HCT116 (cell line): ENCODE data around the gene PLA2G2C.

Experiments used
- CTCF ChIP-seq, 3 experiments: fragments of 200-600 bp in 1 of 3; sonication (generic) in 1 of 3; IDR thresholded peaks in 2 of 3; conservative IDR thresholded peaks in 1 of 3; 2 replicates each; pipeline ENCODE4 v1.5.1; 2012 to 2017; ENCODE audit warnings: low read depth in 2 of 3, low read length in 2 of 3, antibody characterized with exemption in 1 of 3, borderline replicate concordance in 1 of 3, control low read depth in 1 of 3, mild to moderate bottlenecking in 1 of 3, mixed read lengths in 1 of 3, mixed run types in 1 of 3, moderate library complexity in 1 of 3; ENCODE audit not compliant: insufficient read depth in 1 of 3
- FOSL1 ChIP-seq: IDR thresholded peaks from 2 replicates; pipeline ENCODE4 v1.6.1; 2012; ENCODE audit warnings: low read depth

- TF ChIP-seq CTCF (IDR thresholded peaks at IDR 0.05 in 2 of 3, conservative IDR thresholded peaks at IDR 0.05 in 1 of 3; ENCODE audit: borderline replicate concordance in 1 of 3, insufficient read depth in 1 of 3, low read depth in 2 of 3, low read length in 2 of 3) (no peak), FOSL1 (no peak)
Measured at GRCh38 chr1:20183035-20183434, 3.3 kb downstream of the PLA2G2C start.
